ENCODE data around the gene TBC1D9B.

Gene TBC1D9B

DNA sequence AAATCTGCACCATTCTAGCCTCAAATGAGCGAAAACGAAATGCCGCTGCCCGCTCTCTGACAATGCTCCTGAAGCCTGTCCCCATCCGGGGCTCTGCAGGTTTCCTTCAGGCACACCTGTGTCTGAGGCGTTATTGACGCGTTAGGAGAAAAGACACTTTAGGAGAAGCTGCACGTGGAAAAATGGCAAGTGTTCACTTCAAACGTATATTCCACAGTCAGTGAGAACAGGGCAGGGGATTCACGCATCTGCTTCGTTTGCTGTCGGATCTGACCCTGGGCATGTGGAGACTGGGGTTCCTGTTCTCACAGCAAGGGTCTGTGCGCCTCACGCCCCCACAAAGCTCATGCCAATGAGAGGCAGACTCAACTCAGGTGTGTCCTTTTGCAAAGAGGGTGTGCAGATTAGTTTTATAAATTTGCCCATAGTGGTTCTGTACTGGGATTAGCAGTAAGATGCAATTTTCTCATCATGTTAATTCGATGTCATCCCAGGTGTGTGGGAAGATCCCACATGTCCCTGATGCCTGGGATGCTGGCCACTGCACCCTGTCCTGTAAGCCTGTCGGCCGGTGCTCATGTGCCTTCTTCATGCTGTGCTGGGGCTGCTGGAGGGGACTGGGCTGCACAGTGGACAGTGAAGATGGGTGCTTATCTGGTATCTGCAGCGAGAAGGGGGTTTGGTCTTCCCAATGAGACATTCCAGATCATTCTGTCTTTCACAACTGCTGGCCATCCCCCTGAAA lies 11.2 kb upstream of the TBC1D9B start:
- TF ChIP-seq, protein P1, sequence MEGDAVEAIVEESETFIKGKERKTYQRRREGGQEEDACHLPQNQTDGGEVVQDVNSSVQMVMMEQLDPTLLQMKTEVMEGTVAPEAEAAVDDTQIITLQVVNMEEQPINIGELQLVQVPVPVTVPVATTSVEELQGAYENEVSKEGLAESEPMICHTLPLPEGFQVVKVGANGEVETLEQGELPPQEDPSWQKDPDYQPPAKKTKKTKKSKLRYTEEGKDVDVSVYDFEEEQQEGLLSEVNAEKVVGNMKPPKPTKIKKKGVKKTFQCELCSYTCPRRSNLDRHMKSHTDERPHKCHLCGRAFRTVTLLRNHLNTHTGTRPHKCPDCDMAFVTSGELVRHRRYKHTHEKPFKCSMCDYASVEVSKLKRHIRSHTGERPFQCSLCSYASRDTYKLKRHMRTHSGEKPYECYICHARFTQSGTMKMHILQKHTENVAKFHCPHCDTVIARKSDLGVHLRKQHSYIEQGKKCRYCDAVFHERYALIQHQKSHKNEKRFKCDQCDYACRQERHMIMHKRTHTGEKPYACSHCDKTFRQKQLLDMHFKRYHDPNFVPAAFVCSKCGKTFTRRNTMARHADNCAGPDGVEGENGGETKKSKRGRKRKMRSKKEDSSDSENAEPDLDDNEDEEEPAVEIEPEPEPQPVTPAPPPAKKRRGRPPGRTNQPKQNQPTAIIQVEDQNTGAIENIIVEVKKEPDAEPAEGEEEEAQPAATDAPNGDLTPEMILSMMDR (IDR thresholded peaks at IDR 0.05; ENCODE audit: extremely low read depth, insufficient read depth, missing control alignments), result no peak
- DNase-seq (ENCODE audit: low spot score), result no peak
- in situ Hi-C loops (cut with MboI; ENCODE audit: low pct_unique_long_range_greater_than_20kb, low sequenced_read_pairs, unreplicated experiment), result no loop called here

DNA sequence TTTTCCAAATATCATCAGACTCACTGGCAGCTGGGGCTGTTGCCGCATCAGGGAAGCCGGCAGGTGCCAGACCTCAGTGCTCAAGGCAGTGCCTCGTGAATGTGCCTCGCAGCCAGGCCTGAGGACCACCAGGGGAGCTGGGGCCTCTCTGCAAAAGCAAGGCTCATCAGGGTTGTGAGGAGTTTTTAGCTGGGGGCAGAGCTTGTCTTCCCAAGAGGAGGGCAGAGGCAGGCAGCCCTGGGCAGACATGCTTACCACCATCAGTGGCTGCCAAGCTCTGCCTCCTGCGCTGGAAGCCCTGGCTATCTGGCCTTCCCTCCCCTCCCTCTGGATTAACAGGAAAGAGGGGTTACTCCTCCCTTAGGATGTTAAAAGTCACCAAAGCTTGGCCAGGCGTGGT lies 8.8 kb upstream of the TBC1D9B start:
- in situ Hi-C loops (cut with MboI; ENCODE audit: low pct_unique_long_range_greater_than_20kb, low sequenced_read_pairs, unreplicated experiment), result no loop called here
- TF ChIP-seq, protein P1 (IDR thresholded peaks at IDR 0.05; ENCODE audit: extremely low read depth, insufficient read depth, missing control alignments), result no peak
- DNase-seq (ENCODE audit: low spot score), result no peak

DNA sequence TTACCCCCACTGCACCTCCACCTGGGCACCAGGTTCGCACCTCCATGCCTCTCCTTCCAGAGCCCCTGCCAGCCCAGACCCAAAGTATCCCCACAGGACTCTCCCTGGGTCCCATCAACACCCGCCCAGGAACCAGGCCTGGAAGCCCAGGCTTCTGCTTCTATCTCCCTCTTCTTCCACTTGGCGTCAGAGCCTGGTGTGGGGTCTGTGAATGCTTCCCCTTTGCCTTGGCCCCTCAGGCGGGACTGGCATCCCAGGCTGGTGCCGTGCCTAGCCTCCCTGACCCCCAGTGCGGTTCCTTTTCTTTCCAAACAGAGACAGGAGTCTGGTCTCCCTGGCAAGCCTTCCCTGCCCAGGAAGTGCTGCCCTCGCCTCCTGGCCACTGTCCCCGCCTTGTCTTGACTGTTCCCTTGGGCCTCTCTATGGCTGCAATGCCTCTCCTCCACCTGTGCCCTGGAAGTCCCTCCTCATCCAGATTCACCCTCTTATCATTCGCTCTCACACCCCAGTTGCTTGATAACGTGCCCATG lies 7.8 kb upstream of the TBC1D9B start:
- no peak for DNase-seq (ENCODE audit: low spot score)
- in situ Hi-C loops (cut with MboI; ENCODE audit: low pct_unique_long_range_greater_than_20kb, low sequenced_read_pairs, unreplicated experiment), result no loop called here
- TF ChIP-seq, protein P1 (IDR thresholded peaks at IDR 0.05; ENCODE audit: extremely low read depth, insufficient read depth, missing control alignments), result no peak

DNA sequence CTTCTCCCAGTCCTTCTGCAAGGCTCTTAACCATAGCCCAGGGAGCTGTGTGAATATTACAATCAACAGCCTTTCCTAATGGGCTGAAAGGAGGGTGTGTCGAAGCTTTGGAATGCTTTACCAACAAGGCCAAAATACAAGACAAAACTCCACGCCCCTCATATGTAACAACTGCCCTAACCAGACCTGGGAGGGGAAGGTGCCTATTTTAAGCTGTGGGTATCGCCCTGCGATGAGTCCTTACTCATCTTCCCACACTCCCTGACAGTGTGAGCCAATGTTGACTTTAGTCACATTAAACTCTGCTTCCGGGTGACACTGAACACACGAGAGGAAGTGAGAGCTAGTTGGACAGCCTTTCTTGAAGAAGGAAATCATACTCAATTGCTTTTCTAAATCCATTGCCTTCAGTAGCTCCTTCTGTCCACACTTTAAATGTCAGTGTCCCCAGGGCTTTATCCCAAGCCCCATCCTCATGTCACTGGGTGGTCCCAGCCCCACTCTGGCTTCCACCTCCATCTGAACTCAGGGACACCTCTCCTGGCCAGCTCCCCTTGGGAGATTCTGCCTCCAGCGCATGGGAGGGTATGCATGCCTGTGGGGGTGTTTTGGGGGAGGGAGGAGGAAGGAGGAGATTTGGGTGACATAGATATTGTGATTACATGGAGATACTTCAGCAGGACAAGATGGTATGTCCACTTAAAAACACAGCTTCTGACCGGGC lies 6.5 kb upstream of the TBC1D9B start:
- DNase-seq (ENCODE audit: low spot score), result no peak
- TF ChIP-seq, protein P1 (IDR thresholded peaks at IDR 0.05; ENCODE audit: extremely low read depth, insufficient read depth, missing control alignments), result no peak
- in situ Hi-C loops (cut with MboI; ENCODE audit: low pct_unique_long_range_greater_than_20kb, low sequenced_read_pairs, unreplicated experiment), result no loop called here

DNA sequence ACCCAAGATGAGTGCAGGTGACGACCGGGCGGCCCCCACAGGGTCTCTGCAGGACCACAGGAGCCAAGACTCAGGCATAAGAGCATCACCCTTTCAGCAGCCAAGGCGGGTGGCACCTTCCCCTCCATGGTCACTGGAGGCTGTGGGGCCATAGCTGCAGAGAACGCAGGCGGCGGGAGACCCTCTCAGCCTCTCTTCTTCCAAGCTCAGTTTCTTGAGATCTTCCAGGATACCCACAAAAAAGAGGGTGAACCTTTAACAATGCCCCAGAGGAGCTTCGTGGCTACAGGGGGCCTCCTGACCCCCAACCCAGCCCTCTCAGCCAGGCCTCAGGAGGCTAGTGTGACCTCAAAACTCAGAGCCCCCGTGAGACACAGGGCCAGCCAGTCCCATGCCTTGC lies 5.8 kb upstream of the TBC1D9B start:
- DNase-seq (ENCODE audit: low spot score), result no peak
- in situ Hi-C loops (cut with MboI; ENCODE audit: low pct_unique_long_range_greater_than_20kb, low sequenced_read_pairs, unreplicated experiment), result no loop called here
- TF ChIP-seq, protein P1 (IDR thresholded peaks at IDR 0.05; ENCODE audit: extremely low read depth, insufficient read depth, missing control alignments), result no peak

DNA sequence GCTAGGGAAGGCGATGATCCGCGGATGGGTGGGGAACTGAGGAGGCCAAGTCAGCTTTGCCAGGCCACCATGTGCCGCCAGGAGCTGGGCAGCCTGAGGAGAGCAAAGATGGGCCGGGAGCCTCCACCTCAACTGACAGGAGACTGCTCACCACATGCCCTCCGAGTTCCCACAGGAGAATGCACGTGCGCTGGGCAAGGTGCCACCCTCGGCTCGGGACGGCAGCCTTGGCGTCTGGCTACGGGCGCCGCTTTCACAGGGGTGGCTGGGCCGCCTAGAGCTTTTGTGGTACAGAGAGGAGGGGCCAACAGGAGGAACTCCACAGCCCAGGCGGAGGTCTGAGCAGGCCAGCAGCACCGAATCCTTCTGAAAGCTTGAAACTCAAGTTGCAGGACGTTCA lies 5.3 kb upstream of the TBC1D9B start:
- TF ChIP-seq, protein P1 (IDR thresholded peaks at IDR 0.05; ENCODE audit: extremely low read depth, insufficient read depth, missing control alignments), result no peak
- DNase-seq (ENCODE audit: low spot score), result no peak
- in situ Hi-C loops (cut with MboI; ENCODE audit: low pct_unique_long_range_greater_than_20kb, low sequenced_read_pairs, unreplicated experiment), result no loop called here

Measured in GM13977 (cell line).